Measurements from ENCODE around the gene C1QTNF5.

- TF ChIP-seq CTCF (IDR thresholded peaks at IDR 0.05; ENCODE audit: control extremely low read depth in 1 of 3, insufficient read depth in 1 of 3, low read depth in 1 of 3, low read length in 3 of 3) (no peak), SUZ12 (IDR thresholded peaks at IDR 0.05; ENCODE audit: low read length) (no peak), USF2 (IDR thresholded peaks at IDR 0.05; ENCODE audit: low read length) (no peak), TAF1 (IDR thresholded peaks at IDR 0.05; ENCODE audit: low read depth, low read length) (no peak)
These were observed 18.9 kb upstream of the C1QTNF5 start for GRCh38 chr11:119359365-119360214.

Data from H1 (cell line).